GM21737 (cell line): ENCODE data around the gene RREB1.

Experiments used
- ATAC-seq: cut with Tn5 transposase; IDR thresholded peaks from one replicate; pipeline ENCODE4 v1.9.1; 2021; ENCODE audit warnings: mild to moderate bottlenecking, moderate library complexity; ENCODE audit not compliant: unreplicated experiment

RREB1 gene

DNA sequence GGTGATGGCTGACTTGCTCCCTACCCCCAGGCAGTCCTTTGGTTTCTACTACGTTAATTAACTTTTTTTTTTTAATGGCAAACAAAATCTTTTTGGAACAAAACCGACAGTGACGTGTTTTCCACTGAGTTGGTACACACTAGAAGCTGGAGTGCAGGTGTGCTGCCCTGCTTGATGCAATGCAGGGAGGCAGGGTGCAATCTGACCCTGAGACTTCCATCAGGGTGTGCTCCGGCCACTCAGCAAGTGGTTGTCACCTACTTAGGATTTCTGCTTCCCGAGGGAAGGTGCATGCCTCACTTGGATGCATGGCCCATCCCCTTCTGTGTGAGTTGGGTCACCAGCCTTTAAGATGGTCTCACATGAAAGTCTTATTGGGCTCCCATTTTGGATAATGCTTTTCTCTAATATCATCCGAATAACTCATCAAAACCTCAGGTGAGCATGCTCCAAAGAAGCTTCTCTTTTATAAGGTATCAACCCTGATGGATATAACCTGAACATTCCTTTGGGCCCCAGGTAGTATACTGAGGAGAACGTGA, 14.0 kb downstream of the RREB1 start:
- ATAC-seq = no peak

DNA sequence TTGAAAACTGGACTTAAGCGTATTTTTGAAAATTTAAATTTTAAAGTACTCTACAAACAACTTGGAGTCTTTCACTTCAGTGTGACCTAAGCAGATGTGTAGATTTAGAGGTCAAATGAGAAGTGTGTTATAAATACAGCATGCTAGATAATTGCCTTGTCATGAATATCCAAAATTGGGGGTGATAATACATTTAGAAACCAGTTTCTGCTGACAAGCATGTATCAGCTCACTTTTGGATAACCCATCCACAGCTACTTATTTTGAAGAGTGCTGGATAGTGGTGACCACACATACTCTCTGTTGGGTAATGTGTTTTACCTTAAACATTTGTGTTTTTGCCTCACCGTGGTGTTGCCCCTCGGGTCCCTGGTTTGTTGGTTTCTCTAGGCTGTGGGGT, 14.9 kb downstream of the RREB1 start:
- no peak for ATAC-seq

DNA sequence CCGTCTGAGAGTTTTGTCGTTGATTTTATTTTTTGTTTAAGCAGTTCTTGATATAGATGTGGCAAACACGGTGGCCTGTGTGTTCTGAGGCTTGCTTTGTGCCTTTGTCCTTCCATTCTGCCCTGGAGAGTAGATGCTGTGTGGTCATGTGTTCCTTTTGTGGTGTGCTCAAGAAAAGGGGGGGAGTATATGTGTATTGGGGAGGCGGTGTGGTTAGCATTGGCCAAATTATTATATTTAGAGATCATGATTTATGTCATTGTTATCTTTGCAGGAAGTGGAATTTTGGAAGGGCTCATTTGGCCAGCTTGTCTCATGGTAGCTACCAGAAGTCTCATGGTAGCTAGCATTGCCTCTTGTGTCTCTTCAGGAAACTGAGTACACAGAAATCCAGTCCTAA, 16.4 kb downstream of the RREB1 start:
- no peak for ATAC-seq

DNA sequence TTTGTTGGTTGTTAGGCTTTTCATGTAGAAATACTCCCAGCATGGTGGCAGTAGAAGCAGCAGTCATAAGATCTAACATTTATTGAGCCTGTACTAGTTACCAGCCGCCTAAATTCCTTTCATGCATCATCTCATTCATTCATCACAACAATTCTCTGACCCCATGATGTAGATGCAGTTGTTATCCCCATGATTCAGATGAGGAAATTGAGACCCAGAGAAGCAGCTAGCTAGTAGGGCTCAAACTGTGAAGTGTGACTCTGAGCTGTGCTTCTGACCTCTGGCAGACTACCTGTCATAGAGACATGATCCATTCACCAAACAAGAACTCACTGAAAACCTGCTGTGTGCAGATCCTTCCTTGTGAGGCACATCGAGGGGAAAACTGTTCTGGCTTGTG, 16.9 kb downstream of the RREB1 start:
- no peak for ATAC-seq

DNA sequence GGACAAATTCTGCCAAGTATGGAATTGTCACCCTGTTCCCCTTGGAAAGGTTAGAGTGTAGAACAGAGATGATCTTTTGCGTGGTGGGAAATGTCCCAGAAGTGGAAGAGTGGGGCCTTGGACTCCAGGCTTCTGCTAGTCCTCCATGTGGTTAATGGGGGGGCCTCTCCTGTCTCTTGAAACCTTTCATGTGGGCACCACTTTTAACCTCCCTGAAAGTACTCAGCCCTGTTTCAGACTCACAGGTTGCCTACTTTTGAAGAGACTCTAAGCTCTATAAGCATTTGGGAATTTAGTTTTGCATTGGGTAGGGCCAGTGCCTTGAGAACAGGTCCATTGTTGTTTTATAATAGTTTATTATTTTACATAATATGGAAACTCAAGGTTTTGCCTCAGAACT, 17.5 kb downstream of the RREB1 start:
- no peak for ATAC-seq

DNA sequence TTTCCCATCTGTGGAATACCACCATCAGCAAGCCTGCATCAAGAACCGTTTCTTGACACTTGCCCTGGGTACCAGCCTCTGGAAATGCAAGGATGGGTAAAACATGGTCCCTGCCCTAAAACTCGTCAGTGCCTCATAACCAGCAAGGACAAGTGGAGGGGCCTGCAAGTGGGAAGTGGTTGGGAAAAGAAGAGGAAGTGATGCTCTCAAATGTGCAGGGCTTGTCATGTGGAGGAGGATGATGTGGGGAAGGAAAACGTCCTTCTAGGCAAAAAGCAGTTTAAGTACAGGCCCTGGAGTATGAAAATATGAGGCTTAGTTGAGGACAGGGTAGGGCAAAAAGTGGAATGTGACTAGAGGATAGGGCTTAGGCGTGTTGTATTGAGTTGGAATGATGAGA, 19.0 kb downstream of the RREB1 start:
- ATAC-seq = no peak

DNA sequence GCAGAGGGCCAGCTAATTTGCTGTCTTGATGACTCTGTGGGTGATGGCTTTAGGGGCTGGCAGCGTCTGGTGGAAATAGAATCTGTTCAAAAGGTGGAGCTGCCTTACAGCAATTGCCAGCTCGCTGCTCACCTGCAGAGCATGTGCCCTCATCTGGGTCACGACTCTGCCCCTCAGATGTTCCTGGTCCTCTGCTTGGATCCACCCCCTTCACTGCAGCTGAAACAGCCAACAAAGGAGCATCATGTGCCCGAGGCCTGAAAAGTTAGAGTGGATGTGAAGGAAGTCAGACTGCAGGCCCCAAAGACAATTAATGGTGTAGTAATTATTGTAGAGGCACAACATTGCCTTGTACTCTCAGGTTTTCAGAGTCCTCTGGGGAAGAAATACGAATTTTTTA, 19.9 kb downstream of the RREB1 start:
- ATAC-seq = no peak

DNA sequence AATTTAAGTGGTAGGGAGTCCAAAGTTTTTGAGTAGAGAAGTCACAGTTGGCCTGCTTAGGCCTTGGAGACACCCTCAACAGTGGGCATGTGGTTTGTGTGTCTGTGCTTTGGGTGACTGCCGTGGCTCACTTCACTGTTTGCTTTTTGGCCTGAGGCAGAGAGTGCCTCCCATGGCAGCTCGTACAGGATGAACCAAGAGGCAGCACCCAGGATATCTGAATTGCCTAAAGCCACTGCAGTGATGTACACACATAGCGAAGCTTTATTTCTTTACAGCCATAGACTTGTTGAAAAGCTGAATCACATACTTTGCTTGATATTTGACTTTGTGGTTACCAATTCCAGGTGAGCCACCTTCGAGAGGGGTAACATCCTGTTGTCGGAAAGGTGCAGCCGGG, 21.6 kb downstream of the RREB1 start:
- no peak for ATAC-seq

DNA sequence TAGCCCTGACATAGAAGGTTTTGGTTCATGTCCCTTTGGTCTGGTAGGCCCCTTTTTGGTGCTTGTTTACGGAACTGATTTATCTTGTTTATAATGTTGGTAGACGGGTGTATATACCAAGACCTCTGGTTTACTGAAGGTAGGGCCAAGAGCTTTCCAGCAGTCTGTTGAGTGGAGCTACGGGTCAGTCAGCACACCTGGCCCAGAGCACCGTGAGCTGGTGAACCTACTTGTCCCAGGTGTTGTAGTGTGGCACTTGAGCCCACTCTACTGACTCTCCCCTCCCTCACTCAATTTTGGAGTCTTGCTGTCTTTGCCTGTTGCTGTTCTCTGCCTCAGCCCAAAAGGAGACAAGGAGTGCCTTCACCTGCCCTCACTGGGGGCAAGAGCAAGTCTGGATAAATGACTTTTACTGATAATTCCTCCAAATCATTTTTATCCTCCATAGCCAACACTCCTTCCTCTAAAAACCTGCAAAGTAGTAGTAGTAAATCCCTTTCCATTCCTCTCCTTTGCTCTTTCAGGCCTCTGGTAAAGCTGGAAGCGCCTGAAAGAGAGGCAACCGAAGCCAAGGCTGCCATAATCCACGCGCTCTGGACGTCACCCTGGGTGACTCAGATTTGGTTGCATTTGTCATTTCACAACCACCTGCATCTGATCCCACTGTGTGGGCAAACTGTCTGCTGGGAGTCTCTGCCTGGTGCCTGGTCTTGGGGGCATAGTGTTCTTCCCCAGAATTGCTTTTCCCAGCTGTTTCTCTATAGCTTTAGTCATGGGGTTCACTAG, 22.2 kb downstream of the RREB1 start:
- ATAC-seq = no peak

DNA sequence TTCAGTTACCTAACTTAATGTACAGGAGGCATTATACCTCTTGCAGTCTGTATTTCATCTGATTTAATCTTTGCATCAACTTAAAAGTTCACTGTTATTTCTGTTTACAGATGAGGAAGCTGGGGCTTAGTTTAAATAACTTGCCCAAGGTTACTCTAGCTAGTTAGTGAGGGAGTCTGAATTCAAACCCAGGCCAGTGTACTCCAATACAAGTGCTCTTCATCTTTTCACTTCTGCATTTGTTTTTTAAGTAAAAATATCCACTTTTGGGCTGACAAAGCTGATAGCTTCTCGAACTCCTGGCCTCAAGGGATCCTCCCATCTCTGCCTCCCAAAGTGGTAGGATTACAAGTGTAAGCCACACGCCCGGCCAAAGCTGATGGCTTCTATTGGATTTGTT, 23.6 kb downstream of the RREB1 start:
- ATAC-seq = no peak

DNA sequence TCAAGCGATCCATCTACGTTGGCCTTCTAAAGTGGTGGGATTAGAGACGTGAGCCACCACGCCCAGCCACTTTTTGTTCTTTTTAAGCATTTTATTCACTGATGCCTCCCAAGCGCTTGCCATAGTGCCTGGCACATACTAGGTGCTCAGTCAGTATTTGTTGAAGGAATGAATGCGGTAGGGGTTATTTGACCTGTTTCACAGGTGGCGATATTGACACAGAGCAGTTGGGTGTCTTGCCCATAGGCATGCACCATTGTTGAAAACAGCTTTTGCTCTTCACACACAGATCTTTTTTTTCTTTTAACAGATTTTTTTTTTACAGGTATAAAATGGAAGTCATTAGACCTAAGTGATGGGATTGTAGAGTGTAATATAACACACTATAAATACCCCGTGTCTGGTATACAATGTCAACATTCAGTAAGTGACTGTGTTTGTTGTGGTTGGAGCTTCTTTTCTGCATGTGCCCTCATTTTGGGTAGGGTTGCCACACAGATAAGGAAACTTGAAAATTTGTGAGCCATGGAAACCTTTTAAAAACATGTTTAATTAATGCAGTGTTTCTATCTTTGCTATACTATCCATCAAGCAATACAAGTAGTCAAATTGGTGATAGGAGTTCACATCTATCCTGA, 24.8 kb downstream of the RREB1 start:
- ATAC-seq = no peak

DNA sequence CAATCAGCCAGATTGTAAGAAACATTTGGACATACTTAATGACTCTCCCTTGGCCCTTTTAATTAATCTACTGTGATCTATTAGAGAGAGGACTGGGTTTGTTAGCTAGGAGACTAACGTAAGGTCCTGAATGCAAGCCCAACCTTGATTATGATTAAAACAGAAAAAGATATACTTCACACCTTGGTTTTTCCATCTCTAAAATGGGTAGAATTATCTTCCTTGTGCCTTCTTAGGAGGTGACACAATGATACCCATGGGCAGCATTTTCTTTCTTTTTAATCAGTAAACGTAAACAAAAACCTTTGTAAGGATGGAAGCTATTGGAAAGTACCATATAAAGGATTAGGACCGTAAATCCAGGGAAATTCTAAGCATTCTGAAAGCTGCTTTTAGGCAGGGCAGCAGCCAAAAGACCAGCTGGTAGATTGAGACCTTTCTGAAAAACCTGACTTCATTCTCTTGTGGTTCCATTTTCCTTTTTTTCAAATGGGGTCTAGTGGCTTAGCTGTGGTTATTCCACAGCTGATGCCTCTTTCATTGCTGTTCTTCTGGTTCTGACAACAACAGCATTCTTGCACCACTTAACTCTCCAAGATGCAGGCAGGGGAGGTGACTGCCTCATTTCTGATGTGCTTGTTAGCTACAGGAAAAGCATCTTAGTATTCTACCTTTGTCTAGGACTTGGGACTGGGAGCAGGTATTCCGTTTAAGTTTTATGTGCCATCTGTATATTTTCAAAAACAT, 27.4 kb downstream of the RREB1 start:
- no peak for ATAC-seq

DNA sequence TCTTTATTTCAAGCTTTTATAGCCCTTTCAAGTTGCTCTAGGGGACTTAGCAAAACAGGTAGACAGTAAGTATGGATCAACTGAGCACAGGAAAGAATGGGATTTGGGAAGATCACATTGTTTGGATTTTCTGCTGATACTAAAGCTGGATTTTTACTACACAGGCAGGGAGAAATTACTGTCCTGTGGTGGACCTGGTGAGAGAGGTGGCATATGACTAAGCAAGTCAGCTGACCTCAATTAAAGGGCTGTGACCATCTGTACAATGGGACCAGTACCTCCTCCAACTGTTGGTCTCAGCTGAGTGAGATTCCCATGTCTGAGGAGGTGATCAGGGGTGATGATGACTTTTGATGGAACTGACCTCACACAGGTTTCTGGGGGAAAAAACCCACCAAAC, 28.0 kb downstream of the RREB1 start:
- ATAC-seq = no peak

DNA sequence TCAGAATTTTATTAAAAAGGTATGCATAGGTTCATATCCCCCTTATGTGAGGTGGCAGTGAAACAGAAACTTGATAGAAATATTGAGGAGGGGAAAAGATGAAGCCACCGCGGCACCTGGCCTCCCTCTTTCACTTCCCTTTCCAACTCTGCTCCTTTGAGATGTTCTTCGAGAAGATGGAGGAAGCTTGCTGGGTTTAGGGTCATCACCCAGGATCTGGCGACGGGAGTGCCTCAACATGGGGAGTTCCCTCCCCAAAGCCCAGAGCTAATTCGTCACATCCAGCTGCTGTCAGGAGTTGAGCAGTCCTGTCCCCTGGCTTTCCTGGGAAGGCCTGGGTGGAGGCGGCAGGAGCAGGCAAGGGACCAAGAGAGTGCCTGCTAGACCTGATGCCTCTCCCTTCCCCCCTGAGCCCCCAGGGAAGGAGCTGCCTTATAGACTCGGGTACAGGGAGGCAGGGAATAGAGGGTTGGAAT, 29.1 kb downstream of the RREB1 start:
- ATAC-seq = peak; percentile 41

DNA sequence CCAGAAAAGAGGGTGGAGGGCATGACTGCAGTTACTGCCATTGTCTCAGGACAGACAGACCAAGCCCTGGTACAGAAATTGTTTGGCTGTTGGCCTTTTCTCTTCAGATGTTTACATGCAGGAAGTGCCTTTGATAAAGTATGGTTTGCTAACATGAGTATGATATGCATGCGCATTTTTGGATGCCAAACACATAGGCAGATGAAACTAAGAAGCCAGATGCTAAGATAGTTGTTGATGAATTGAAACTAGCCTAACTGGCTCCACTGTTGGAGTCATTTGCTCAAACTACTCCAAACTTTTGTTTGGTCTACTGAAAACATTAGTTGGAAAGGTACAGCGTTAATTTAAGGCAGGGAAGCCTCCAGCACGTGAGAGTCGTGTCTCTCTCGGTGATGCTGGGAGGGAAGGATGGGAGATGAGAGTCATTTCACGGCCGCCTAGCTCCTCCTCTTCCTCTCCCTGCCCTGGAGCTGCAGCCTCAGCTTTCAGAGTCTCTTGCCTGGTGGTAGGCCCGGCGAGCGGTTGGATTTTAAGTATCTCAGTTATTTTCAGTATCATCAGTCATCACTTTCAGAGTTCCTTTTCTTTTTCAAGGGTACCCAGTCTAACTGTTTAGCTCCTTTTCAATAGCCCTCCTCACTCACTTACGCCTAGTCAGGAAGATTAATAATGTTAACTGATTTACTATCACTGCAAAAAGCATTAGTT, 29.7 kb downstream of the RREB1 start:
- peak; percentile 39 for ATAC-seq

DNA sequence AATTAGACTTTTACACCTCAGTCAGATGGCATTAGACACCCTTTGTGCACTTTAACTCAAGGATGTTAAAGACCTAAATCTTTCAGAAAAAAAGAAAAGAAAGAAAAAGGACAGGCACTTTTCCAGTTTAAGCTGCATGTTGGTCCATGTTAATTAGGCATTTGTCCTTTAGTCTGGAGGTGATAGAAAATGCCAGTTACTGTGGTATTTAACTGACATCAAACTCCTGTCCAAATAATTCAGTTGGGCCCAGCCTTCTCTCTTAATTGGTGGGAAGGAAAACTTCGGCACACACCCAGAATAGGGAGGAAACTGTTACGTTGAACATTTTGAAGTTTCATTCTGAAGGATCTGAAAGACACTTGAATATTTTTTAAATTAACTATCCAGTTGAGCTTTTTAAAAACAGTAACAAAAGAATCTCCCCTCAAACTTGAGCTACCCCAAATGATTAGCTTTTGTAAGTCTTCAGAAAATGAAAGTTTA, 30.3 kb downstream of the RREB1 start:
- no peak for ATAC-seq

DNA sequence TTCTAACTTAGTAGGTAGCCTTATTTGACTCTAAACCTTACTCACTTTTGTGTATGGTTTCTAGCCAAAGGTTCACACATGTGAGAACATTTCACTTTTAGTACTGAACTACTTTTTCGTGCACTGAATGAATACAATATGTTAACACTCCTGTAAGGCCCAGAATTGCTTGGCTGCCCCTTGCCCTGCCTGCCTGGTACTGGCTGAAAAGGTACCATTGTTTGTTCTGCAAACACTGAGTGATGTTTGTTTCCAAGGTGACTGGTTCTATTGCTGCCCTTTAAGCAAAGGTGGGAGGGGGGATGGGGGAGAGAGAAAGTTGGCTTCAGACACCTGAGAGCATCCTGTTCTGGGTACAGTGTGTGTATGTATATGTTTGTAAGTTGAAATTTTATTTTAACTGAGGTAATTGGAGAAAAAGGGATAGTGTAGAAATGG, 31.2 kb downstream of the RREB1 start:
- no peak for ATAC-seq

DNA sequence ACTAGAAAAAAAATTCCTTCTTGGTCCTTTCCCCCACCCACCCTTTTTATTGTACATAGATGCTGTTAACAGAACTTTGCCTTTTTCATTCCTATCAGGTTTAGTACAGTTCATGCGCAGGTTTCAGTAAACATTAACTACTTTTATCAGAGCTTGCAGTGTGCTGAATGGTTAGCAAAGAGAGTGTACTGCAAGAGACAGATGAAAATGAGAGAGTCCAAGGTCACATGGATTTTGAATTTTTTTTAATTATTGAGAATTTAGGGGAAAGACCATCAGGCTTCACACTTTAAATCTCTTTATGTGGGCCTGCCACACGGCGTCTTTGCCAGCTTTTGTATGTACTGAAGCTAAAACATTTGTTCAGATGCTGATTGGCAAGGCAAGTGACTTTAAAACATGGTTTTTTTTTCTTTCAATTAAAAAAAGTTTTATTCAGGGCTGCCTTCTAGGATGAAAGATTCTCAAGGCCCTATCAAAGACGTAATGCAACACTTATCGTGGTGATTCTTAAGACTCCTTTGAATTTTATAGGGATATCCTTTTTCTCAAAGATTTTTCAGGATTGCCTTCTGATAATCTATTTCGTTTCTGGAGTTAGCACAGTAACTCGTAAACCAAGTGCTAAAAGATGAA, 32.2 kb downstream of the RREB1 start:
- no peak for ATAC-seq

DNA sequence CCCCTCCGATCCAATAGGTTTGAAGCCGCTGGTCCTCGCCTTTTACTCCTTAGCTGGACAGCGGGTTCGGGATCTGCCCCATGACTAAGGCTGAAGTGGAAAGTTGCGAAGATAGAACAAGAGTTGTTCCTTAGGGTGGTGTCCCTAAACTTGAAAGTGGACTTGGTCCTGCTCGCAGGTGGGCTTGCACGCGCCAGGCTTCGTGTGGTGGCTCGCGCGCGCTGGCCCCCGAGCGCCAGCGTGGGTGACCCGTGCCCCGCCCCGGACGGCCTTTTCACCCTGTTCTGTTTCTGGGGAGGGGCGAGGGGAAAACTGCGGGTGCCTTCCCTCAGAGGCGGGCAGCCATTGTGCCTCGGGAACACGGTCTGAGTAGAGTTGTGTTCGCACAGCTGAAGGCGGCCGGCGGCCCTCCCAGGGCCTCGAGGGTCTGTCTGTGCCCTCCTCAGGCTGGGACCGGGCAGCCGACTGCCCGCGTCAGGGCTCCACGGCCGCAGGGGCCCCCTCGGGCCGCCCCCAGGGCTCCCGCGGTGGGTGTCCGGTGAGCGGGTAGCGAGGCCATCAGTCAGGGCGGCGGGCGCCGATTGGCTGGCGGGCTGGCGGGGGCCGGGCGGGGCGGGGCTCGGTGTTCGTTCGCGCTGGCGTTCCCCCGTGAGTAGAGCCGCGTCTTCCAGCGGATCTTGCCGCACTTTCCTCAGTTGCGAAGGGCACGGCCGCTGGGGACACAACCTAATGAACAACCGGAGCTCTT, 33.0 kb downstream of the RREB1 start:
- ATAC-seq = peak; percentile 52
